ENCODE measurements around the gene BRD3OS. TPM values are rescaled to one million over a fixed set of nuclear protein-coding genes. Genes with fewer than 3 reads are reported as not detected.

Gene BRD3OS
- total RNA-seq, 1 donor from 2014 or later = 13.5 TPM

Other genes starting within 250 kb of the BRD3OS start
- gene VAV2, start 33.2 kb upstream of the BRD3OS start, total RNA-seq = 19.3 TPM
- gene BRD3, start 42.5 kb downstream of the BRD3OS start, total RNA-seq = 28.6 TPM
- 28.7 TPM for gene WDR5, start 110.6 kb downstream of the BRD3OS start, total RNA-seq
- gene RNU6ATAC, start 139.1 kb downstream of the BRD3OS start, total RNA-seq = 255 TPM